Hematopoietic multipotent progenitor cell treated with erythropoietin and hydrocortisone succinate and interleukin-3 and kit ligand, for 15 days (in vitro differentiated cells): ENCODE results near the gene CCL11.

Experiments
- DNase-seq: peaks from one replicate; pipeline ENCODE4 v3.0.0-alpha.2; 2015; ENCODE audit warnings: low spot score

Gene CCL11

DNA sequence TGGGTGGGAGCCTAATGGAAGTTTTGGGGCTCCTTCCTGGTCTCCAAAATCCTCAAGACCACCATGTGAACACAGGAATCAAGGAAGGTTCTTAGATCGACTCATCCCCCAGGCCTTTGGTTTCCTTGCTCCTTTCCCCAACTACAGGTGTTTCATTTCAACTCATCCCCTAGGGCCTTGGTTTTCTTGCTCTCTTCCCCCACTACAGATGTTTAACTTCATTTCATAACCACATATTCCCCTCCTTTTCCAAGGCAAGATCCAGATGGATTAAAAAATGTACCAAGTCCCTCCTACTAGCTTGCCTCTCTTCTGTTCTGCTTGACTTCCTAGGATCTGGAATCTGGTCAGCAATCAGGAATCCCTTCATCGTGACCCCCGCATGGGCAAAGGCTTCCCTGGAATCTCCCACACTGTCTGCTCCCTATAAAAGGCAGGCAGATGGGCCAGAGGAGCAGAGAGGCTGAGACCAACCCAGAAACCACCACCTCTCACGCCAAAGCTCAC lies at the start of gene CCL11:
CCL11 (plus strand) TSS at position 457 of the 507 bp plus-strand sequence. CDS start 67 bp downstream, outside the sequence.
- no peak for DNase-seq

DNA sequence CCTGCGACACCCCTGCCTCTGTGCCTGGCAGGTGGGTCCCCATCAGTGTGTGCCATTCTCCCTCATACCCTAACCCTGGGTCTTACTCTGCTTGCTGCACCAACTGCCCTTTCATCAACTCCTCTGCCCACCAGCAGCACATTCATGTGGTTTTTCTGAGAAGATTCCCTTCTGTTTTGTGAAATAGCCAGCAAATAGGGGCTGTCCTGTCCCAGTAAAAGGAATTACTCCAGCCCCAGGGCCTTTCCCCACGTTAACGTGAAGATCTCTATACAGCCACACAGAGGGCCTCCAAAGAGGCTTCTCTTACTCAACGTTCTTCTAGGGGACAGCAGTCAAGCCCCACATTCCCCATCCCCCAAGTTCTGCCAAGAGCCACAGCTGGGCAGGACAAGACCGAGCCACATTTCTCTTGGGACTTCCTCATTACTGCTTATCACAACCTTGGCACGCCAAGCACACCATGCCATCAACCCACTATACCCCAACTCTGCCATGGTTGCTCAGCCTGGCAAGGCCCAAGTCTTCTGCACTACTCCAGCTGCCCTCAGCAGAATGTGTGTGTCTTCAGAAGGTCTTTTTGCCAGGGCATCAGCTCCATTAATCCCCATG lies 49.2 kb upstream of the CCL11 start:
- DNase-seq, result no peak

DNA sequence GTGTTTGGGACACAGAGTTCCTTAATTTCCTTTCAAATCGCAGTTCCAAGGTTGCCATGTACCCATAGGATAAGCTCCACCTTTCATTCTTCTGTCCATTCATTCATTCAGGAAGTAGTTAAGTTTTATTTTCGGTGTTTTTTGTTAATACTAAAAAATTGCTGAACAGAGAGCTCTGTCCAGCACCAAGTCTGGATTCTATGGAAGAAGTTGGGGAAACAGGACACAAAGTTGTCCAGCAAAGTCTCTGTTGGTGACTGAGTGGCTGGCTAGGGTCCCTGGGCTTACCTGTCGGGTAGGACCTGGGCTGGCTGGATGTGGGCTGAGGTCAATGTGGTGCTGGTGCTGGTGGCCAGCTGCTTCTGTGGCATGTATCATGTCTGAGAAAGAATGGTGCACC lies 48.1 kb upstream of the CCL11 start:
- DNase-seq, result no peak

DNA sequence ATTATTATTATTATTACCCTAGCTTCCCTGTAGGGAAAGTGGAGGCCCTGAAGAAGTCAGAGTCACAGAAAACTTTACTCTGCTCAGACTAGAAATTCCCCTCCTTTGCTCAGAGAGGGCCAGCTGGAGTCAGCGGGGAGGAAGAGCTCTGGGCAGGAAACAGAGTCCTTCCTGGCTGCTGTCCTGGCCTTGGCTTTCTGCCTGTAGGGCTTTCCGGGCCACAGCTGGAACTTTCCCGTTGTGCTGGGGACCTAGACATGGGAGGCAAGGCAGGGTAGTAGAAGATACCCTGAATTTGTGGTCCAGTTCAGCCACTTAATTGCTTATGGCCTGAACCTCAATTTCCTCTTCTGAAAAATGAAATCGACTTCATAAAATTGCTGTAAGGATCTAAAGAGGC lies 44.5 kb upstream of the CCL11 start:
- DNase-seq, result no peak

DNA sequence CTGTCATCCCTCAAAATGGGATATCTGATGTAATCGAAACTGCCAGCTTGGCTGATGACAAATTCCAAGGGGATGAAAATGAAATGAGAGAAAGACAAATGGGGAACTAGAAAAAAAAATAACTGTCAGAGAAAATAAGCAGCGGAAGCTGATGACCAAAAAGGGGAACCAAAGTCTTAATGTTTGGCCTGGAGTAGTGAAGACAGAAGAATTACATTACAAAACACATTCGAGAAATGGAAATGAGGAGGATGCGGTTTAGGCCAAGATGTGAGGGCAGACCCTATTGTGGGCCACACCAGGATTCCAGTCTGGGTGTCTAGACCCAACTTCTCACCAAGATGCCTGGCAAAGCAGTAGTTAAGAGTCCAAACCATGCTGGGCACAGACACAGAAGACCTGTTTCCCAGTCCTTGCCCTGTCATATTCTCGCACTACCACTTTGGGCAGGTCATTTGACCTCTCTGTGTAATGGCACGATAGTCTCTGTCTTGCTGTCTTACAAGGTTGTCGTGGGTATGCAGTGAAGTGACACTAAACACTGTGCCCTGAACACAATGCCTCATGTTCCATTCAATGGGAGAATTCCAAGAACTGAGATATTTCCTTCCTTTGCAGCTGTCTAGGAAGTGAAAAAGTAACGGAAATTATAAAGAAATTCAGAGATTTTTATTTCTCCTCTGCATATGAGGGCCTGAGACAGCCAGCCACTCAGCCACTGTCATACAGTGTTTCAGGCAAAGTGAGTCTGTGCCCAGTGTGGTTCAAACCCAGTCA lies 42.8 kb upstream of the CCL11 start:
- DNase-seq, result no peak

DNA sequence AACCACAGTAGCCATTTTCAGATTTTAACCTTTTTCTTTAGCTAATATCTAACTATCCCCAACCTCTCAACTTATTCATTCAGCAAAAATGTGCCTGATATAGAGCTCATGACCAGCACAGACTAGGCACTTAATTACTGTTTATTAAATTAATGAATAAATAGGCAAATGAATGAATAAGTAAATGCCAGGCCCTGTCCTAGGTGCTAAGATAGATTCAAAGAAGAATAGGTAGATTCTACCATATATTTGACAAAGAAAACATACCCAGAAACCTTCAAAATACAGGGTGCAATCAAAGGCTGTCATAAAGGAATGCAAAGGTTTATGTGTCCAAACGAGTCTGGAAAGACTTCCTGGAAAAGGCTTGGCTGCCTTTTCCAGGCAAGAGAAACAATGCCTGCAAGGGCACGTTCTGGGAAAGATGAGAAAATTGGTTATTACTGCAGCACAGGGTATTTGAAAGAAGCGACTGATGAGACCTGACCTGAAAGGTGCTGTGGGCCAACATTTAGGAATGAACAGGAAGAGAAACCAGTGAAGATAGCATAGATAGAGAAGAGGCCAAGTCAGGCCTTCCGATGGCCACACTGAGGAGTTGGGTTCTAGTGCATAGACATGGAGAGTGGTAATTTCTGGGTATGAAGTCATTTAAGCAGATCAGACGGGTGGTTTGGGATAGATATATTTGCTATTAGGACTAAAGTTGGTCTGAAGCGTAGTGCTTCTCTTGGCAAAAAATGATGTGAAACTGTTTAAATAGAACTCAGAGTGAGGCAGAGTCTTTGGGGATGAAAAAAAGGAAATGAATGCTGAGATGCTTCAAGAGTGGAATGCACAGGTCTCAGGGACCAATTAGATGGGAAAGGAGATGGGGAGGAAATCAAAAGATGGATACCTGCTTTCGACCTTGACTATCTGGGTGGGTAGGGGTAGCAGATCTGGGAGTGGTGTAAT lies 41.9 kb upstream of the CCL11 start:
- no peak for DNase-seq

DNA sequence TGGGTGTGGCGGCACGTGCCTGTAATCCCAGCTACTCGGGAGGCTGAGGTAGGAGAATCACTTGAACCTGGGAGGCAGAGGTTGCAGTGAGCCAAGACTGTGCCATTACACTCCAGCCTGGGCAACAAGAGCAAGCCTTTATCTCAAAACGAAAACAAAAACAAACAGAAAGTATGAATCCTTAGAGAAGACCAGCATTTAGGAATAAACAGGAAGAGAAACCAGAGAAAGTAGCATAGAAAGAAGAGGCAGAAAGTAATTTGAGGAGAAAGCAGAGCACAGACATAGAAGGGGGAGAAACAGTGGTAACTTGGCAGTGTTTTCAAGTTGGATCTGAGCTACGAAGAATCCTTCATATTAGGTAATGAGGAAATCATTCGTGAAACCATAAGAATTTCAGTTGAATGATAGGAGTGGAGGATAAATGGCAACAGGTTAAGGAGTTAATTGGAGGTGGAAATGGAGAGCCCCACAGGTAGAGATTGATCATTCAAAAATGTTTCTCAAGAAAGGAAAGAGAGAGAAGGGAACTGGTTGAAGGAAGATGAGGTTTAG lies 40.1 kb upstream of the CCL11 start:
- DNase-seq, result no peak

DNA sequence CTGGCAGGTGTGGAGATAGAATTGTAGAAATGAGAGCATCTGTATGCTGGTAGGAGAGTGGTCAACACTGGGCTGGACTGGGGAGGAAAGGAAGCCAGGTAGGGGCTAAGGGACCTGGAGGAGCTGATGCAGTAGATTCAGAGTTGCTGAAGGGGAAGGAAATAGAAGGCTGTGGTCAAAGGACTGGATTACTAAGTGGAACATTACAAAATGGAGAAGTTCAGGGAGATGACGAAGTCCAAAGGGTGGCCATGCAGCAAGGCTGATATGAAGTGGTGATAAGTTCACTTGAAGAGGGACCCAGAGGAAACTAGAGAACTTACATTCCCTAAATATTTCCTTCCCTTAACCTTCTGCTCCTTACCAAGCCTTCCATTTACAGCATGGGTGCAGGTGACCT lies 39.1 kb upstream of the CCL11 start:
- no peak for DNase-seq

DNA sequence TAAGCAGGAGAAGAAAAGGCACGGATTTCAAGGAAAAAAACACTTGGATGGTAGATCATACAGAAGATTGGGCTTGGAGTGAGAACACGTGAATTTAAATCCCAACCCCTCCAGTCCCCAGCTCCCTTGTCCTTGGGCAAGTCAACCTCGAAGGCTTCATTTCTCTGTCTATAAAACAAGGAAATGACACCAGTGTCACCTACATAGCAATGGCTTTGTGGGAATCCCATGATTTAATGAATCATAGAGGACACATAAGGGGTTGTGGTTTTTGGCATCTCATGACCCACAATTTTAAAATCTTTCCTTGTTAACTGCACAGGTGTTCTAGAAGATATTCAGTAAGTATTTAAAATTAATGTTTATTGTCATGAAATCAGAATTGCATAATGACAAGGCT lies 38.7 kb upstream of the CCL11 start:
- DNase-seq, result no peak

DNA sequence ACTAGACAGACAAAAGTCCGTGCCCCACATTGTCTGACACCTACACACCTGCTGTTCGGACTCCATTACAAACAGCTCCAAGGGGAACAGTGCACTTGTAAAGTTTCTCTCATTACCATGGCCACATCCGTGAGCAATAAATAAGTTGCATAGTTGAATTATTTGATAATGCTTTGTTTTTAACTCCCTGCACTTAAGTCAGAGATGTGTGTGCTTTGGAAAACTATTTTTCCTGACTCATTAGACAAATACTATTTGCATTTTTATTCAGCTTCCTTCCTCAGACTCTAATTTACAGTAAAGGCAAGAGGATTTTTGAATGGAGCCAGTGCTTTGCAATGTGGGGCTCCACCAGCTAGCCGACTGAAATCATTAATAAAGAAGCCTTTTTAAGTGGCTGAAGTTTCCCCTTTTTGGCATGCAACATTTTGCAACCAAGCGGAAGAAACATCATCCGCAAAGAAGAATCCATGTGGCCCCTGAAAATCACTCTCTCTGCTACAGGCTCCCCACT lies 37.0 kb upstream of the CCL11 start:
- DNase-seq, result no peak

DNA sequence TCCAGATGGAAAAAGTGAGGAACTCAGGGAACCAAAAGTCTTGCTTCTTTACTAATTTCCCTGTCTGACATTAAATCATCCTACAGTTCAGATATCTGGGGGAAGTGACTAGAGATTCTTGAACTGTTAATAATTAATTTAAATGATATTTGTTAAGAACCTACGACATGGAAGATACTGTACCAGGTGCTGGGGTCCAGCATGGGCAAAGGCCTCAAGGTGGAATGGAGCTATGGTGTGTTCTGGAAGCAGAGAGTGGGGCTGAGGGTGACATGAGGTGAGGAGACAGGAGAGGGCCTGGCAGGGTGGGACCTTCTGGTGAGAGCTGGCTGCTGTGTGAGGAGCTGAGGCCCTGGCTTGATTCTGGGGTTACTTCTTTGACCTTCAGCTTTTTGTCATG lies 36.5 kb upstream of the CCL11 start:
- no peak for DNase-seq

DNA sequence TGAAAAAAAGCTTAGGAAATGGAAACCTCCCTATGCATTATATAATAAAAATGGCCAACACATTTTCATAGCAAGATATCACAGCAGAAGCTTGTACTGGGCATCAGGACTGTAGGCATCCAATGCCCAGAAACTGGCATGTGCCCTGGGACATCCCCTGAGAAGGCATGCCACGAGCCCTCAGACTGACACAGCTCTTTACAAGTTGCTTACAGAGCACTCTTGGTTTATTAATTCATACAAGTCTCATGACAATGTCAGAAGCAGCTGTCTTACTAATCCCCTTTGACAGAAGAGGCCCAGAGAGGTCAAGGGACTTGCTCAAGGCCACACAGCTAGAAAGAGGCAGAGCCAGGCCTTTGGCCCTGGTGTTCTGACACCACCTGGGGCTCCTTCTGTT lies 36.1 kb upstream of the CCL11 start:
- no peak for DNase-seq

DNA sequence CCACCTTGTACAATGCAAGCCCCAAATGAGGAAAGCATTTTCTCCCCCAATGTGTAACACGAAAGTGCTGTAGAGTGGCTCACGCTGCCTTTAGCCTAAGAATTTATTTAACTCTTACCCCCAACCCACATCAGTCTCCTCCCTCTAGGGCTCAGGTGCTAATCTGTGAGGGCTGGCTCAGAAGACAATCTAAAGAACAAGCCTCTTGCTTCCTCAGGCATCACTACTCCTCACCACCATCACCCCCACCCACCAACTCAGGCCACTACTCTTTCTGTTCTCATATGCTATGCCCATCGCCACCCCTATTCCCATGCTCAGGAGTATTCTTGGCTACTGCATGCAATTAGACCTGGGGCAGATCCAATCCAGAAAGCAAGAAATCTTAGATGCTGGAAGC lies 34.4 kb upstream of the CCL11 start:
- DNase-seq, result no peak

DNA sequence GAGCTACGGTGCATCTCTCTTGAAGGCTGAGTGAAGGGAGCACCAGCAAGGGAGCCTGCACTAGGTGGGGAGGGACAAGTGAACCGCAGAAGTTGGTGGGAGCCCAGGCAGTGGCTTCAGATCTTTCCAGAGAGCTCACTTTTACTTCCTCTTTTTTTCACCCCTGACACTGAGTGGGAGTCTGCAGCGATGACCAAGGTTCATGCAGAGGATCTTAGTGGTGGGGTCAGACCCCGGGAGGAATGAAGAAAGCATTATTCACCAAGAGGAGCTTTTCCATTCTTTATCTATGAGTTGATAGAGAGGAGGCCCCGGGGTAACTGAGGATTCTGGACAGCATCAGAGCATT lies 33.5 kb upstream of the CCL11 start:
- DNase-seq, result no peak

DNA sequence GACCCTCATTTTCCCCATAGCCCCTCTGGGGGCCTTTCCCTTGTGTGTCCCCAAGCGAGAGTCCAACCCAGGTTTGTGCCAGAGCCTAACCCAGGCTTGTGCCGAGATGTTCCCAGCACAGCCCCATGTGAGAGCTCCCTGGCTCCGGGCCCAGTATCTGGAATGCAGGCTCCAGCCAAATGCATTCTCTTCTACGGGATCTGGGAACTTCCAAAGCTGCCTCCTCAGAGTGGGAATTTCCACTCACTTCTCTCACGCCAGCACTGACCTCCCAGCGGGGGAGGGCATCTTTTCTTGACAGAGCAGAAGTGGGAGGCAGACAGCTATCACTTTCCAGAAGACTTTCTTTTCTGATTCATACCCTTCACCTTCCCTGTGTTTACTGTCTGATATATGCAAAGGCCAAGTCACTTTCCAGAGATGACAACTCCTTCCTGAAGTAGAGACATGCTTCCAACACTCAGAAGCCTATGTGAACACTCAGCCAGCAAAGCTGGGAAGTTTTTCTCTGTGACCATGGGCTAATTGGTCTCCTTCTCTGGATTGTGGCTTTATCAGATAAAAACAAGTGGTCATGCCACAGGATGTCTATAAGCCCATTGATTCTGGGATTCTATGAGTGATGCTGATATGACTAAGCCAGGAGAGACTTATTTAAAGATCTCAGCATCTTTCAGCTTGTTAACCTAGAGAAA lies 33.0 kb upstream of the CCL11 start:
- DNase-seq, result no peak

DNA sequence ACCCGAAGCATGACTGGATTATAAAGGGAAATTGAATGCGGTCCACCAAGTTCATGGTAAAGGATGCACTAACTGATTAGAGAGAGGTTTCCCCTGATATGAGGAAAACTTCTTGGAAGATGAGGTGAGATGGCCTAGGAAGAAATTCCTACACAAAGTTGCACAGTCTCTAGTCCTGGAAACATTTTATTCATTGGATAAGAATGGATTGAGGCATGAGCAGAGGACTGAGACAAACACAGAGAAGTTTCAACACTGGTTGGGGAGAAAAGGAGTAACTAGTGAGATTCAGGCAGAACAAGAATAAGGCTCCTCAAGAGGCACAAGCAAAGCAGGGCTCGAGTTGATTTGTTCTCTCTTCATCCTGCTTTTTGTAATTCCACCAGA lies 32.4 kb upstream of the CCL11 start:
- no peak for DNase-seq

DNA sequence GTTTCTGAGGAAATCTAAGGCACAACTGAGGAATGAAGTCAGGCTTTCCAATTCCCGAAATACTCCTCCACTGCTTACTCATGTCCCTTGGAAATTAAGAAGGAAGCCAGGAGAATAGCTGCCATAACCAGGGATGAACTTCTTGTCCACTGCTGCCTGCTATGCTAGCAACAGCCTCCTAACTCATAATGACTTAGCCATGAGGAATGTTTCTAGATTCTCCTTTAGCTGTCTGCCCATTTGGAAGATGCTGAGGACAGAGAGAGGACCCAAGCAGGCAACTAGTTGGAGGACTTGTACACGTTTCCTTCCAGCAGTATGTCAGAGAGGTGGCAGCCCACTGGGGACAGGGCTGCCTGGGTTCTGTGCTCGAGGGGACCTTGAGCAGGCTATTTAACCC lies 31.4 kb upstream of the CCL11 start:
- DNase-seq, result no peak

DNA sequence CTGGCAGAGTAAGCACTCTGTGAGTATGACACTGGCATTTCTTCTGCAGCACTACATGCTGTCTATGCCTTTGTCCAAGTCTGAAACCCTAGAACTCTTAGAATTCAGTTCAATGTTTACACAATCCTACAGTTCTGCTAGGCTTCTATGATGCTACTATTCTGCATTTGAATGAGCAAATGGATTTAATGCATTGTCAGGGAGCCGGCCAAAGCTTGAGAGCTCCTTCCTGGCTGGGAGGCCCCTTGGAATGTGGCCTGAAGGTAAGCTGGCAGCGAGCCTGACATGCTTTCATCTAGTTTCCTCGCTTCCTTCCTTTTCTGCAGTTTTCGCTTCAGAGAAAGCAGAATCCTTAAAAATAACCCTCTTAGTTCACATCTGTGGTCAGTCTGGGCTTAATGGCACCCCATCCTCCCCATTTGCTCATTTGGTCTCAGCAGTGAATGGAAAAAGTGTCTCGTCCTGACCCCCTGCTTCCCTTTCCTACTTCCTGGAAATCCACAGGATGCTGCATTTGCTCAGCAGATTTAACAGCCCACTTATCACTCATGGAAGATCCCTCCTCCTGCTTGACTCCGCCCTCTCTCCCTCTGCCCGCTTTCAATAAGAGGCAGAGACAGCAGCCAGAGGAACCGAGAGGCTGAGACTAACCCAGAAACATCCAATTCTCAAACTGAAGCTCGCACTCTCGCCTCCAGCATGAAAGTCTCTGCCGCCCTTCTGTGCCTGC lies 30.7 kb upstream of the CCL11 start, which contains the start of gene CCL2:
CCL2 (plus strand) TSS at position 635 of the 730 bp plus-strand sequence; CDS start at position 700, 65 bp downstream.
- DNase-seq, result no peak

DNA sequence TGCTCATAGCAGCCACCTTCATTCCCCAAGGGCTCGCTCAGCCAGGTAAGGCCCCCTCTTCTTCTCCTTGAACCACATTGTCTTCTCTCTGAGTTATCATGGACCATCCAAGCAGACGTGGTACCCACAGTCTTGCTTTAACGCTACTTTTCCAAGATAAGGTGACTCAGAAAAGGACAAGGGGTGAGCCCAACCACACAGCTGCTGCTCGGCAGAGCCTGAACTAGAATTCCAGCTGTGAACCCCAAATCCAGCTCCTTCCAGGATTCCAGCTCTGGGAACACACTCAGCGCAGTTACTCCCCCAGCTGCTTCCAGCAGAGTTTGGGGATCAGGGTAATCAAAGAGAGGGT lies 30.2 kb upstream of the CCL11 start:
- DNase-seq, result no peak

DNA sequence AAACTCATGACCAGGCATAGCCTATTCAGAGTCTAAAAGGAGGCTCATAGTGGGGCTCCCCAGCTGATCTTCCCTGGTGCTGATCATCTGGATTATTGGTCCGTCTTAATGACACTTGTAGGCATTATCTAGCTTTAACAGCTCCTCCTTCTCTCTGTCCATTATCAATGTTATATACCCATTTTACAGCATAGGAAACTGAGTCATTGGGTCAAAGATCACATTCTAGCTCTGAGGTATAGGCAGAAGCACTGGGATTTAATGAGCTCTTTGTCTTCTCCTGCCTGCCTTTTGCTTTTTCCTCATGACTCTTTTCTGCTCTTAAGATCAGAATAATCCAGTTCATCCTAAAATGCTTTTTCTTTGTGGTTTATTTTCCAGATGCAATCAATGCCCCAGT lies 29.7 kb upstream of the CCL11 start:
- no peak for DNase-seq
